ENCODE results near the gene BCL3. TPM values are rescaled to one million over a fixed set of nuclear protein-coding genes. Genes with fewer than 3 reads are reported as not detected.
"Not testable (repeated sequence)": the region's sequence is repeated elsewhere in the genome, so short reads cannot be mapped to it uniquely, and the experiment has no call there.

Gene BCL3
- polyA plus RNA-seq (ENCODE audit: insufficient read depth in 1 of 5, insufficient read length in 5 of 5, low replicate concordance in 1 of 5), result 10 to 100 TPM in 4 of 5 donors, 1 to 10 TPM in 1; 7.8 to 17.7 (median 13.4) TPM
- long read RNA-seq, donor 1, partial matches to known transcripts, result 0 of 8 reads
- long read RNA-seq, donor 1, other reads (novel, unspliced or antisense), result 0 of 8 reads
- long read RNA-seq, donor 2, partial matches to known transcripts, result 0 of 1 reads
- long read RNA-seq, donor 2, other reads (novel, unspliced or antisense), result 0 of 1 reads
- long read RNA-seq, donor 3, partial matches to known transcripts, result 0 of 3 reads
- long read RNA-seq, donor 3, other reads (novel, unspliced or antisense), result 0 of 3 reads
- long read RNA-seq, donor 4, partial matches to known transcripts, result 0 of 5 reads
- long read RNA-seq, donor 4, other reads (novel, unspliced or antisense), result 0 of 5 reads
- long read RNA-seq, donor 5, partial matches to known transcripts, result 0 of 5 reads
- long read RNA-seq, donor 5, other reads (novel, unspliced or antisense), result 0 of 5 reads
- long read RNA-seq, donor 6, transcript BCL3-201 (9 exons, 2,038 nt), result major isoform, 7 of 7 reads
- long read RNA-seq, donor 6, partial matches to known transcripts, result 0 of 7 reads
- long read RNA-seq, donor 6, other reads (novel, unspliced or antisense), result 0 of 7 reads
- long read RNA-seq, donor 7, transcript BCL3-201 (9 exons, 2,038 nt), result major isoform, 7 of 8 reads
- long read RNA-seq, donor 7, partial matches to known transcripts, result 0 of 8 reads
- long read RNA-seq, donor 7, other reads (novel, unspliced or antisense), result 0 of 8 reads
- long read RNA-seq, donor 8, partial matches to known transcripts, result 0 of 1 reads
- long read RNA-seq, donor 8, other reads (novel, unspliced or antisense), result 0 of 1 reads

GRCh38 chr19:44748426-44749254 lies at the start of gene BCL3:
Gene BCL3, plus strand, starts transcription at chr19:44748708. Its CDS starts 83 bp downstream, at chr19:44748791.
- DNase-seq, result peak in 1 of 2 donors; percentile 38

DNA sequence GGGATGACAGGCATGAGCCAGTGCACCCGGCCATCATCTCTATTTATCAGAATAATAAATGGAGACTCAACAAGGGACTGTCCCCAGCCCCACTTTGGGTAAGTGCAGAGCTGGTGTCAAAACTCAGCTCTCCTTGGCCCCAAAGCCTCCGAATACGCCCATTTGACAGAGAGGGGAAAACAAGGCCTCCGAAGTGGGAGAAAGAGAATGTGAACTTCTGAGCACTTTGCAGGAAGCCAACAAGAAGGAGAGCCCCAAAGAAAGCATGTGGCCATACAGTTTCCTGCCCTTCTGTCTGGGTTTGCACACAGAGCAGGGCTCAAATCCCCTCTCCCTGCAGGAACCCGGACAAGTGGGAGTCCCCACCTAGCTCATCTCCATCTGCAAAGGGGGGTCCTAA lies 48.0 kb upstream of the BCL3 start:
- no peak for DNase-seq

DNA sequence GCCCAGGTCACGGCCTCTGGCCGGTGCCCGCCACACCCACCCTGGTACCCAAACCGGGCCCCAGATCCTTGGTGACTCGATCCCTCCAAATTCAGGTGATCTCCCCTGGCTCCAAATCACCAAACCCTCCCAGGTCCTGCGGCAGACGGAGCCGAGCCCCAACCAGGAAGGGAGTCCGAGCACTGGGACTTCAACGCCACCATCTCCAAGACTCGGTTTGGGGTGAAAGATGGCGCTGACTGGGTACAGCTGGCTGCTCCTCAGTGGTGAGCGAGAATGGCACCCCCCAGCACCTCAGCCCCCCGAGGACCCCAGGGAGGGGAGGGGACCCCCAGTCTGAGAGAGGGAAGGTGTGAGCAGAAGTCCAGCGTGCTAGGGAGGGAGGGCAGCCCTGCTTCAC lies 47.3 kb upstream of the BCL3 start:
- DNase-seq, result no peak

GRCh38 chr19:44702551-44703176 lies 45.8 kb upstream of the BCL3 start:
- DNase-seq, result no peak

GRCh38 chr19:44703336-44704078 lies 45.0 kb upstream of the BCL3 start:
- no peak for DNase-seq

DNA sequence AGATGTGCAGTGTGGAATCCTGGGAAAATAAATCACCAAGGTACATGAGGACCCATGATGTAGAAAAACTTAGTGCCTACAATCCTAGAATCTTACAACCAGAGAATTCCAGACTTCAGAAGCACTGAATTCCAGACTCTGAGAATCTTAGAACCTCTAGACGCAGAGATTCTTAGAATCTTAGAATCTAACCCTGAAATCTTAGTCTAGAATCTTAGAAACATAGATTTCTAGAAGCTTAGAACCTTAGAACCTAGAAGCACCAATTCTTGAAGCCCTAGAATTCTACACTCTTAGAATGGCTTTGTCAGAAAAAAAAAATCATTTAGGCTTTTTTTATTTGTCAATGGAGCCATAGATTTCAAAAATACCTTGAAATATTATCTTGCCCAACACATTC lies 43.5 kb upstream of the BCL3 start:
- no peak for DNase-seq

DNA sequence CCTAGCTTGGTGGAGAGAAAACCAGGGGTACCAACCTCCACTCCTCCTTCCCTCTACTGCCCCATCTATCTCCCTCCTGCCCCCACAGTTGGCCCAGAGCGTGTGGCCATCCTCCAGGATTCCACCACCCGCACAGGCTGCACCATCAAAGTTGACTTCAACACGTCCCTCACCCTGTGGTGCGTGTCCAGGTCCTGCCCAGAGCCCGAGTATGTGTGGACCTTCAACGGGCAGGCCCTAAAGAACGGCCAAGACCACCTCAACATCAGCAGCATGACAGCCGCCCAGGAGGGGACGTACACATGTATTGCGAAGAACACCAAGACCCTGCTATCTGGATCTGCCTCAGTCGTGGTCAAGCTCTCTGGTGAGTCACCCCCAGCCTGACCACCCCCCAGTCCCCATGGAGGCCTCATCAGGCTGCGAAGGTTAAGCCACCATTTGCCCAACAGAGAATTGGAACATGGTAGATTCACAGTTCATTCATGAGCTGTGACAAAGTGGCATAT lies 43.0 kb upstream of the BCL3 start:
- DNase-seq, result no peak

GRCh38 chr19:44706506-44707236 lies 41.8 kb upstream of the BCL3 start:
- DNase-seq, result no peak

DNA sequence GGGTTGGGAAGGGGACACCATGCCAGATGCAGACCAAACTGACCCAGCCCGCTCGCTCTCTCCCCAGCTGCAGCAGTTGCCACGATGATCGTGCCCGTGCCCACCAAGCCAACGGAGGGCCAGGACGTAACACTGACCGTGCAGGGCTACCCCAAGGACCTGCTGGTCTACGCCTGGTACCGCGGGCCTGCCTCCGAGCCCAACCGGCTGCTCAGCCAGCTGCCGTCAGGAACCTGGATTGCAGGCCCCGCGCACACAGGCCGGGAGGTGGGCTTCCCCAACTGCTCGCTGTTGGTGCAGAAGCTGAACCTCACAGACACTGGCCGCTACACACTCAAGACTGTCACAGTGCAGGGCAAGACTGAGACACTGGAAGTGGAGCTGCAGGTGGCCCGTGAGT lies 40.7 kb upstream of the BCL3 start:
- DNase-seq, result no peak

- no peak for DNase-seq
Observed at GRCh38 chr19:44708940-44709339, 39.6 kb upstream of the BCL3 start.

DNA sequence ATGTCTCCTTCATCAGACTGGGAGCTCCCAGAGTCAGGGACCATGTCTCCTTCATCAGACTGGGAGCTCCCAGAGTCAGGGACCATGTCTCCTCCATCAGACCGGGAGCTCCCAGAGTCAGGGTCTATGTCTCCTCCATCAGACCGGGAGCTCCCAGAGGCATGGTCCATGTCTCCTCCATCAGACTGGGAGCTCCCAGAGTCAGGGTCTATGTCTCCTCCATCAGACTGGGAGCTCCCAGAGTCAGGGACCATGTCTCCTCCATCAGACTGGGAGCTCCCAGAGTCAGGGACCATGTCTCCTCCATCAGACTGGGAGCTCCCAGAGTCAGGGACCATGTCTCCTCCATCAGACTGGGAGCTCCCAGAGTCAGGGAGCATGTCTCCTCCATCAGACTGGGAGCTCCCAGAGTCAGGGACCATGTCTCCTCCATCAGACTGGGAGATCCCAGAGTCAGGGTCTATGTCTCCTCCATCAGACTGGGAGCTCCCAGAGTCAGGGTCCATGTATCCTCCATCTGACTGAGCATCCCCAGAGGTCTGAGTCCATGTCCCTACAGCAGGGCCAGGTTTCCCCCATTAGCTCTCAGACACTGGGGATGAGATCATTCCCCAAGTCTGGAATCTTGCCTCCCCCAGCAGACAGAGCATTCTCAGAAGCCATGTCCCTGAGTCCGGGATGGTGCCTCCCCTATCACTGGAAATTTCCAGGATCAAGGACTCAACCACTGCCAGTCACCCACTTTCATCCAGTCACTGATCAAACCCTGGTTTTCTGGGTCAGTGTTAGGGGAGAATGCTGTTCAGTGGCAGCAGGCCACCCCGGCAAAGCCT lies 38.9 kb upstream of the BCL3 start:
- not testable (repeated sequence) for DNase-seq

- DNase-seq, result no peak
Observed at GRCh38 chr19:44710483-44710882, 38.0 kb upstream of the BCL3 start.

DNA sequence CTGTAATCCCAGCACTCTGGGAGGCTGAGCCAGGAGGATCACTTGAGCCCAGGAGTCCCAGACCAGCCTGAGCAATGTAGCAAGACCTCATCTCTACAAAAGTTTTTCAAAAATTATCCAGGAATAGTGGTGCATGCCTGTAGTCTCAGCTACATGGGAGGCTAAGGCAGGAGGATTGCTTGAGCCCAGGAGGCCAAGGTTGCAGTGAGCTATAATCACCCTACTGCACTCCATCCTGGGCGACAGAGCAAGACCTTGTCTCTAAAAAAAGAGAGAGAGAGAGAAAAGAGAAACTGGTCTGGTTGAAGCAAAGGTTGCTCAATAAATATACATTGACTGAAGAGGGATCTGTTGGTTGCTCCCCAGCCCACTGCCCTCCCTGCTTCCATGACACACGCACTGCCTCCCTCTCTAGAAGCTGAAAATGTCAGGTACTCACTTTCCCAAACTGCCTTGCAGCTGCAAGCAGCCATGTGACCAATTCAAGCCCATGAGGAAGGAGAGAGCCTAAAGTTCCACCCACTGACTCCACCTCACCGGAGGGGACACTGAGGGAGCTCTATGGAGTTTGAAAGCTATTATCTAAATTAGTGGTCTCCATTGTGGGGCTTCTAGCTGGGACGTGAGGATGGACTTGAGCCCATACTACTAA lies 35.5 kb upstream of the BCL3 start:
- DNase-seq, result no peak

DNA sequence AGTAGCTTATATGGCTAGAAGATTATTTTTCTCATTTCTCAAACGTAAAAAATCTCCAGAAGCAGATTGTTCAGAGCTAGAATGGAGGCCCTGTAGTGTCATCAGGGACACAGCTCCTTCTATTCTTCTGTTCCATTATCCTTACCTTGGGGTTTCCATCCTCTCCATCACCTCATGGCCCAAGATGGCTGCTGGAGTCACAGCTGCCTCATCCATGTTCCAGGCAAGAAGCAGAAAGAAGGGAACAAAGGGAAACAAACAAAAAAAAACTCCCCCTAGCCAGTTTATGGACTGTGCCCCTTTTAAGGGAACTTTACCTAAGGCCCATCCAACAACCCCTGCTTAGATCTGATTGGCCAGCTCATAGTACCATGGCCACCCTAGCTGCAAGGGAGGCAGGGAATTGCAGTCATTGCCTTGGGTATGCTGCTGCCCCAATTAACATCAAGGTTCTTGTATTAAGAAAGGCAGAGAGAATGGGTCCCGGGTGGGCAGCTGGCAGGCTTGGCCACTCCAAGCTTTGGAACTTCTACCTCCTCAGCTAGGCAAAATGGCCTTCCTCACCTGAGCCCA lies 33.8 kb upstream of the BCL3 start:
- DNase-seq, result no peak

- no peak for DNase-seq
Observed at GRCh38 chr19:44717603-44718002, 30.9 kb upstream of the BCL3 start.

- peak; percentile 61 to 64 for DNase-seq
Observed at GRCh38 chr19:44718441-44719261, 29.9 kb upstream of the BCL3 start.

GRCh38 chr19:44719262-44719701 lies 29.2 kb upstream of the BCL3 start:
- no peak for DNase-seq

Data from right lung (tissue), 10 donors.